Thyroid gland (tissue), 4 donors: Measurements from ENCODE around the gene ATG2A. TPM values are rescaled to one million over a fixed set of nuclear protein-coding genes. Genes with fewer than 3 reads are reported as not detected.

Source experiments
- DNase-seq, 2 donors: peaks; one replicate each; pipeline ENCODE4 v3.0.0-alpha.2; 2019
- H3K27ac ChIP-seq, 3 donors: fragments of 200-600 bp; sonication (generic); 1 replicate in 2 of 3; 2 replicates in 1 of 3; pipeline ENCODE4 v1.5.1; 2016 to 2019; ENCODE audit warnings: mild to moderate bottlenecking in 1 of 3, moderate library complexity in 1 of 3
- H3K27me3 ChIP-seq: fragments of 200-600 bp; sonication (generic); one replicate; pipeline ENCODE4 v1.5.1; 2019
- H3K36me3 ChIP-seq, 2 donors: fragments of 200-600 bp; sonication (generic); one replicate each; pipeline ENCODE4 v1.5.1; 2016 to 2019
- H3K4me1 ChIP-seq, 2 donors: fragments of 200-600 bp; sonication (generic); one replicate each; pipeline ENCODE4 v1.5.1; 2017 to 2019
- H3K4me3 ChIP-seq, 3 donors: fragments of 200-600 bp; sonication (generic); replicated peaks in 1 of 3; 1 replicate in 2 of 3; 2 replicates in 1 of 3; pipeline ENCODE4 v1.5.1; 2016; ENCODE audit warnings: mild to moderate bottlenecking in 1 of 3
- H3K9me3 ChIP-seq: fragments of 200-600 bp; sonication (generic); one replicate; pipeline ENCODE4 v1.5.1; 2017
- CTCF ChIP-seq, 6 experiments: fragments of 200-600 bp in 3 of 6; fragments of 450-650 bp in 3 of 6; sonication (generic) in 3 of 6; IDR thresholded peaks; one replicate each; pipeline ENCODE4 v1.5.1; 2016 to 2019; ENCODE audit warnings: antibody characterized with exemption in 6 of 6, mild to moderate bottlenecking in 2 of 6, inconsistent platforms in 1 of 6, moderate library complexity in 1 of 6
- POLR2A ChIP-seq, 2 donors: fragments of 450-650 bp; IDR thresholded peaks; one replicate each; pipeline ENCODE4 v1.6.1; 2017; ENCODE audit warnings: antibody characterized with exemption in 2 of 2, mild to moderate bottlenecking in 2 of 2, moderate library complexity in 1 of 2
- WGBS, 2 donors: methylation state at CpG; one replicate each; pipeline ENCODE4 v1.1.5; 2017; 5-methylcytosine and 5-hydroxymethylcytosine counted together
- intact Hi-C: fragments of 100-400 bp; cut with DNase I; formaldehyde crosslinking; loops from one replicate; pipeline ENCODE4 v1.15.1; 2023
- total RNA-seq, 4 donors: library from RNA; depleted of rRNA; stranded (reverse); fragments of >200 nt; gene quantifications; one replicate each; pipeline ENCODE4 v1.2.3, GENCODE V29; 2016

ATG2A gene
- total RNA-seq, 4 donors from 2014 or later: 19.5 to 43.1 (median 36.7) TPM

DNA sequence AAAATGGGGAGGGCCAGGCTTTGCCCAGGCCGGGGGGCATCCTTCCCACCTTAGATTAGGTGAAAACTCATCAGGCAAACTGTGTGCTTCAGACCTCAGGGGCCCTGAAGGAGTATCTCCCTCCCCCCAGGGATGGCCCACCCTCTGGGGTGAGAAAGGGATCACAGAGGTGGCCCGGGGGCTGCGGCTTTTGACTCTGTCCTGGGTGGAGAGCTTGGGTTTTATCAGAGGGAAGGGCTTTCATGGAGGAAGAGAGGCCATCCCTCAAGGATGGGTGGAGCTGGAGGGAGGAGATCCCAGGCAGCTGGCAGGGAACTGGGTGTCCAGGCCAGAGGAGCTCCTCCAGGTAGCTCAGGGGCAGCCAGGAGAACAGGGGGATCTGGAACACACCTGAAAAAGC, 4.4 kb upstream of the ATG2A start:
- Histone ChIP-seq H3K4me1 (peaks cover 17 to 24% of the 10 kb centered on the region in 2 donors), H3K36me3 (no peaks in the 10 kb centered on the region), H3K27ac (no peak overlapping the region), H3K27me3 (no peaks in the 10 kb centered on the region), H3K4me3 (no peak overlapping the region), H3K9me3 (no peaks in the 10 kb centered on the region)
- 69 to 81% methylated on average over 2 of the region's 3 CpGs for WGBS, 2 donors
- intact Hi-C loops: loop anchor here (5.0 kb wide), 1 partner anchor 106 kb away; the partner anchor contains the start of gene SNX15
- DNase-seq: no peak
- TF ChIP-seq CTCF (IDR thresholded peaks at IDR 0.05) (no peak), POLR2A (IDR thresholded peaks at IDR 0.05) (no peak)

GRCh38 chr11:64920124-64920523, 3.1 kb upstream of the ATG2A start:
- Histone ChIP-seq H3K4me1 (peaks cover 19 to 22% of the 10 kb centered on the region in 2 donors), H3K27ac (no peak overlapping the region), H3K4me3 (no peak overlapping the region), H3K9me3 (no peaks in the 10 kb centered on the region), H3K27me3 (no peaks in the 10 kb centered on the region), H3K36me3 (no peaks in the 10 kb centered on the region)
- intact Hi-C loops: loop anchor here (5.0 kb wide), 1 partner anchor 107 kb away; the partner anchor contains the start of gene SNX15
- 77 to 95% methylated on average over 2 of the region's 2 CpGs for WGBS, 2 donors
- DNase-seq: no peak
- TF ChIP-seq POLR2A (IDR thresholded peaks at IDR 0.05) (no peak), CTCF (IDR thresholded peaks at IDR 0.05) (no peak)

DNA sequence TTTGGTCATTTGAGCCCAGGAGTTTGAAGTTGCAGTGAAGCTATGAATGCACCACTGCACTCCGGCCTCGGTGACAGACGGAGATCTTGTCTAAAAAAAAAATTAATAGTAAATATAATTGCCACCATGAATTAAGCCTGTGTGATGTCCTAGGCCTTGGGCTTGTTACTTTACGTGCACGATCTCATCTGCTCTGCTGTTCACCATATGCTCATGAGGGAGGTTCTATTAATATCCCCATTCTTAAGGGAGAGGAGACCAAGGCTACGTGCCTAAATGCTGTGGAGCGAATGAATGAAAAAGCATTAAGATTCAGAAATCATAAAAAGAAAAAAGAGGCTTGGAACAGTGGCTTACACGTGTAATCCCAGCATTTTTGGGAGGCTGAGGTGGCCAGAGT, 2.6 kb upstream of the ATG2A start:
- DNase-seq: no peak
- Histone ChIP-seq H3K9me3 (no peaks in the 10 kb centered on the region), H3K4me3 (no peak overlapping the region), H3K4me1 (peaks cover 19 to 22% of the 10 kb centered on the region in 2 donors), H3K27ac (no peak overlapping the region), H3K36me3 (no peaks in the 10 kb centered on the region), H3K27me3 (no peaks in the 10 kb centered on the region)
- 85 to 88% methylated on average over 8 of the region's 8 CpGs for WGBS, 2 donors
- TF ChIP-seq CTCF (IDR thresholded peaks at IDR 0.05) (no peak), POLR2A (IDR thresholded peaks at IDR 0.05) (no peak)
- intact Hi-C loops: loop anchor here (5.0 to 10.0 kb wide), 2 partner anchors 108 to 195 kb away; partner anchors contain the start of genes SNX15, TM7SF2 and ZNHIT2

DNA sequence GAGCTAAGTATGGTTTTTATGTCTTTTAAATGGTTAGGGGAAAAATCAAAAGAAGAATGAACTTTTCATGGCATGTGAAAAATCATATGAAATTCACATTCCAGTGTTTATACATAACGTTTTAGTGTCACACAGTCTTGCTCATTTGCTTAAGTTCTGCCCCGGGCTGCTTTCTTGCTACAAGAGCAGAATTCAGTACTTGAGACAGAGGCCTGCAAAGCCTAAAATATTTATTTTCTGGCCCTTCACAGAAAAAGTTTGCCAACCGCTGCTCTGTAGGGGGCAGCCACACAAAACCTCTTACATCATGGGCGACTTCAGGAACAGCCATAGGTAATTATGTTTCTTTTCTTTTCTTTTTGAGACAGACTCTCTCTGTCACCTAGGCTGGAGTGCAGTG, 1.0 kb upstream of the ATG2A start:
- peak overlapping the region; percentile 12 to 85 (median 76) for H3K27ac ChIP-seq
- no peaks in the 10 kb centered on the region for H3K9me3 ChIP-seq
- peaks cover 16 to 19% of the 10 kb centered on the region in 2 donors for H3K4me1 ChIP-seq
- no peaks in the 10 kb centered on the region for H3K27me3 ChIP-seq
- H3K4me3 ChIP-seq: peak overlapping the region in 1 of 3 donors; percentile 37
- no peak for TF ChIP-seq POLR2A (IDR thresholded peaks at IDR 0.05)
- TF ChIP-seq CTCF (IDR thresholded peaks at IDR 0.05): peak in 2 of 6 experiments; percentile 11 to 20
- WGBS, 2 donors: 12 to 18% methylated on average over 4 of the region's 4 CpGs
- H3K36me3 ChIP-seq: peaks cover 11 to 12% of the 10 kb centered on the region in 2 donors
- peak; percentile 37 to 39 for DNase-seq
- intact Hi-C loops: loop anchor here (10.0 kb wide), 1 partner anchor 197 kb away; the partner anchor contains the start of genes TM7SF2 and ZNHIT2

GRCh38 chr11:64917663-64917995, 620 bp upstream of the ATG2A start:
- TF ChIP-seq POLR2A (IDR thresholded peaks at IDR 0.05): no peak
- DNase-seq: no peak
- WGBS, 2 donors: 5 to 8% methylated on average over 6 of the region's 6 CpGs
- no peaks in the 10 kb centered on the region for H3K27me3 ChIP-seq
- H3K27ac ChIP-seq: peak overlapping the region; percentile 12 to 85 (median 76)
- peaks cover 16 to 19% of the 10 kb centered on the region in 2 donors for H3K4me1 ChIP-seq
- peaks cover 15 to 16% of the 10 kb centered on the region in 2 donors for H3K36me3 ChIP-seq
- H3K9me3 ChIP-seq: no peaks in the 10 kb centered on the region
- intact Hi-C loops: loop anchor here (10.0 kb wide), 1 partner anchor 197 kb away; the partner anchor contains the start of genes TM7SF2 and ZNHIT2
- H3K4me3 ChIP-seq: peak overlapping the region in 2 of 3 donors; percentile 10 to 37
